KOPT-K1 (cell line): ENCODE measurements around the gene ZNF382.

Source experiments
- H3K27ac ChIP-seq: fragments of 200-600 bp; sonication (generic); 2 replicates; pipeline ENCODE4 v1.5.1; 2016; ENCODE audit warnings: antibody characterized with exemption, mild to moderate bottlenecking, low read depth, low read length; ENCODE audit not compliant: poor library complexity, severe bottlenecking
- H3K36me3 ChIP-seq: fragments of 200-600 bp; sonication (generic); 2 replicates; pipeline ENCODE4 v1.5.1; 2017; ENCODE audit warnings: antibody characterized with exemption, mild to moderate bottlenecking, low read length, moderate library complexity; ENCODE audit not compliant: insufficient read depth
- H3K9me3 ChIP-seq: fragments of 200-600 bp; sonication (generic); 2 replicates; pipeline ENCODE4 v1.5.1; 2017; ENCODE audit warnings: antibody characterized with exemption, low read length, mild to moderate bottlenecking; ENCODE audit not compliant: insufficient read depth, poor library complexity, severe bottlenecking

Gene ZNF382

GRCh38 chr19:36638862-36639510 lies 33.9 kb downstream of the ZNF382 start:
- Histone ChIP-seq H3K9me3 (peaks cover 100% of the 10 kb centered on the region), H3K36me3 (peaks cover 43% of the 10 kb centered on the region), H3K27ac (no peak overlapping the region)

DNA sequence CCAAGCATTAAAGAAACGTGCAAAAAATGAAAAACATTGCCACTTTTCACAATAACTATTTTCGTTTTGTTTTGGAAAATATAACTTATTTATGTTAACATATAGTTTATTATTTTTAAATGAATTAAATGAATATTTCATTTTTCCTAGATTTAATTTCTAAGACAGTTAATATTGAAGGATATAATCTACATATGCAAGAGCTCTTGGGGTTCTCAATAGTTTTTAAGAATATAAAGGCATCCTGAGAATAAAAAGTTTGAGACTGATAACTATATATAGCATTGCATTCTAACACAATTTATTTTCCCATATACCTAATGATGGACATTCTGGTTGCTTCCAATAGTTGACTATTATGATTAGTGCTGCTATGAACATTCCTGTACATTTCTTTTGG lies 41.6 kb downstream of the ZNF382 start:
- peaks cover 99% of the 10 kb centered on the region for H3K9me3 ChIP-seq
- H3K27ac ChIP-seq = no peak overlapping the region
- peaks cover 82% of the 10 kb centered on the region for H3K36me3 ChIP-seq

DNA sequence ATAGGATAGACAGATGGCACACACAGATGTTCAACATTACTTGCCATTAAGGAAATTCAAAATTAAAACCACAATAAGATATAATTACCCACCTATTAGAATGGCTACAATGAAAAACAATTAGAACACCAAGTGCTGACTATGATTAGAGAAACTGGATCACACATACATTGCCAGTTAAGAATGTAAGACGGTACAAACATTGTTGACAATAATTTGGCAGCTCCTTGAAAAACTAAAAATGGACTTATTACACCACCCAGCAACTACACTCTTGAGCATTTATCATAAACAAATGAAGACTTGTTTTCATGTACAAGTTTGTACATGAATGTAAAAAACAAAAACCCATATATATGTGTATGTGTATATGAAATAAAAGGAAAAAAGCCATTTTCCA lies 47.8 kb downstream of the ZNF382 start:
- peaks cover 97% of the 10 kb centered on the region for H3K9me3 ChIP-seq
- peaks cover 95% of the 10 kb centered on the region for H3K36me3 ChIP-seq
- no peak overlapping the region for H3K27ac ChIP-seq

GRCh38 chr19:36665832-36666231 lies 60.7 kb downstream of the ZNF382 start:
- Histone ChIP-seq H3K36me3 (peaks cover 29% of the 10 kb centered on the region), H3K9me3 (peaks cover 34% of the 10 kb centered on the region), H3K27ac (peak overlapping the region; percentile 60)

GRCh38 chr19:36668646-36669045 lies 63.5 kb downstream of the ZNF382 start:
- peaks cover 29% of the 10 kb centered on the region for H3K36me3 ChIP-seq
- H3K9me3 ChIP-seq = peaks cover 43% of the 10 kb centered on the region
- H3K27ac ChIP-seq = no peak overlapping the region

DNA sequence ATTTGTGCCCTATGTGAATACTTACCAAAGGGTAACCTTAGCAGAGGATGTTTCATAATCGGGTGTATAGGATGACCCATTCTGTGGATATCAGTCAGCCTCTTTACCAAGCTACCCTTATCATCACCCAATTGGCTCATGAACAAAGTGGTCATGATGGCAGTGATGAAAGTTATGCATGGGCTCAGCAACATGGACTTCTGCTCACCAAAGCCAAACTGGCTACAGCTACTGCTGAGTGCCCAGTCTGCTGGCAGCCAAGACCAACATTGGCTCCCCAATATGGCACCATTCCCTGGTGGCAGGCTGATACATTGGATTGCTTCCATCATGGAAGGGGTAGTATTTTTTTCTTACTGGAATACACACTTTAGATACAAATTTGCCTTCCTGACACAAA lies 67.3 kb downstream of the ZNF382 start:
- H3K27ac ChIP-seq = no peak overlapping the region
- H3K36me3 ChIP-seq = peaks cover 21% of the 10 kb centered on the region
- H3K9me3 ChIP-seq = peaks cover 49% of the 10 kb centered on the region

DNA sequence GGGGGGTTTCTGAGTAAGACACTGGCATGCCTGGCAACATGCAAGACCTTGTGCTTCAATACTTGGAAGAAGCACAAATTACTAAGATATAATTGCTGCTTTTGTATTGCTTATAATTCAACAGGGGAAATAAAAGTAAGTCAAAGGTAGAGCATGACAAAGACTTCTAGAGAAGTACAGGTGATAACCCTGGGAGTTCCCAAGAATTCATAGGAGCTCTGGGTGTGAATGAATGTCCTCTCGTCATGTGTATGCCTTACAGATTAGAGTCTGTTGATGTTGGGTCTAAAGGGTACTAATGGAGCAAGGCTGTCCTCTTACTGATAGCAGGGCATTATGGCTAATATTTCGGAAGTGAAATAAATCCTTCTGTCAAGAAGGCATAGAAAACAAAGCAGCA lies 69.1 kb downstream of the ZNF382 start:
- peaks cover 36% of the 10 kb centered on the region for H3K36me3 ChIP-seq
- peaks cover 60% of the 10 kb centered on the region for H3K9me3 ChIP-seq

GRCh38 chr19:36679455-36679854 lies 74.3 kb downstream of the ZNF382 start:
- Histone ChIP-seq H3K27ac (no peak overlapping the region), H3K9me3 (peaks cover 39% of the 10 kb centered on the region), H3K36me3 (peaks cover 52% of the 10 kb centered on the region)

More for the DNA sequence above, 69.1 kb downstream of the ZNF382 start:
- no peak overlapping the region for H3K27ac ChIP-seq
